ENCODE results near the gene CELF4.

CELF4 gene

GRCh38 chr18:37266290-37266689 lies 299.3 kb downstream of the CELF4 start:
- DNase-seq = no peak

DNA sequence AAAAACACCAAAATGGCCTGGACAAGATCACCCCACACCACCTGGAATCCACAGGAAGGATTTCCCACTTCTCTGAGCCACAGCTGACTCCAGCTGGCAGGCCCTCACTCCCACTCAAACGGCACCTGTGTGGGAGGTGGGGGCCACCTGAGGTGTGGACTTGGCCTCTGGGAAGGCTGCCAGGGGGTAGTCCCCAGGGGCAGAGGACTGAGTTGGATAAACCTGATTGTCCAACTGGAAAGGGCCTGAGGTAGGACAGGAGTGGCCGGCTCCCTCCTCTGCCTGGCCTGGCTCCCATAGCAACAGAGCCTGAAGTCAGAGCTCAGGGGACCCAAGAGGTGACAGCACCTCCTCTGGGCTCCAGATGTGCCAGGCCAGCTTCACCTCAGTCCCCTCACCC lies 300.2 kb downstream of the CELF4 start:
- no peak for DNase-seq

- DNase-seq = no peak
Observed at GRCh38 chr18:37264956-37265355, 300.6 kb downstream of the CELF4 start.

DNA sequence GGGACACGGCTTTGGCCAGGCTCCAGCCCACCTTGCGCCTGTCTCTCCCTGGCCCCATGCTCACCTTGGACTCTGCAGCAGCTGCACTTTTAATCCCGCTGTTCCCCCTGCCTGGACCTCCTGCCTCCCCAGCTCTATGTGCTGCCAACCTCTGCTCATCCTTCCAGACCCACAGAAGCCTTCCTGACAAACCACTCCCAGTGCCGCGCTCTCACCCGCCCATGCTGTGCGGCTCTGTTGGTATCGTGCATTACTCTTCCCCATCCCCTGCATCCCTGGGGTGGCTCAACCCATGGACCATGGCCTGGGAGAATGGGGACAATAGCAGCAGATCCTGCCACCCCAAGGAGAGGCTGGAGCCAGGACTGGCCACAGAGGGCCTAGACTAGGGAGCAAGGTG lies 303.6 kb downstream of the CELF4 start:
- no peak for DNase-seq

GRCh38 chr18:37261246-37261840 lies 304.3 kb downstream of the CELF4 start:
- peak in 2 of 58 donors; percentile 20 to 27 for DNase-seq

- no peak for DNase-seq
Observed at GRCh38 chr18:37260367-37261093, 305.1 kb downstream of the CELF4 start.

DNA sequence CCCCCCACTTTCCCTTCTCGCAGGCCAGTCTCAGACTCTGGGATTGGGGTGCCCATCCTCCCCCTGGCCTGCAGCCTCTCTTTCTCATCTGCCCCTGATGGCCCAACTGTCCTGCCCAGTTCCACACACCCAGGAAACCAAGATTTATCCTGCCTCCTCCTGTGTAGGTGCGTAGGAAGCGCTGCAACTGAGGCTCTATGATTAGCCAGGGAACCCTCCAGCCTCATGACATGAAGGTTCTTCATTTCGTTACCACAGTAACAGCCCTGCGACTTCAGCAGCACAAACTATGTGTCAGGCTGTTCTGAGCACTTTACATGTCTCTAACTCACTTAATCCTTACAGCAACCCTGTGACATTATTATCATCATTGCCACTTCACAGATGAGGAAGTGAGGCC lies 305.9 kb downstream of the CELF4 start:
- DNase-seq = peak in 8 of 58 donors; percentile 13 to 49 (median 26)

- DNase-seq = no peak
Observed at GRCh38 chr18:37258819-37259218, 306.8 kb downstream of the CELF4 start.

- no peak for DNase-seq
Observed at GRCh38 chr18:37258131-37258530, 307.5 kb downstream of the CELF4 start.

- no peak for DNase-seq
Observed at GRCh38 chr18:37254973-37255372, 310.6 kb downstream of the CELF4 start.

DNA sequence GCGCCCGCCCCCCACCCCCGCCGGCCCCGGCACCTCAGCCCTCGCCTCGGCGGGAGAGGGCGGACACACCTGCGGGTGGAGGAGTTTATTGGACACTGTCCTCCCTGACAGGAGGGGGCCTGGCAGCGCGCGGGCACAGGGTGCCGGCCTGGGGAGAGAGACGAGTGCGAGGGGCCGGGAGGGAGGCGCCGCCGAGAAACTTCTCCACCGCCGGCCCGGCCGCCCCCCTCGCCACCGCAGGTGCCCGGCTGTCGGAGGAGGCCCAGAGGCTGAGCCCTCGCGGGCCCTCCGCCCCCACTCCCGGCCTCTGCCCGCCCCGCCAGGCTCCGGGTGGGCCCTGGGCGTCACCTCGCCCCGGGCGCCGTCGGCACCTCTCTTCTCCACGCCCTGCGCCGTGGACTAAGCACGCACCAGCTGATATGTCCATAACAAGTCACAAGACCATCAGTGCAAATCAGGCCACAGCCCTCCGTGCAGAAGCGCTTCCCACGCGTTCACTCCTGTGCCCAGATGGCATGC lies 311.3 kb downstream of the CELF4 start:
- DNase-seq = no peak

DNA sequence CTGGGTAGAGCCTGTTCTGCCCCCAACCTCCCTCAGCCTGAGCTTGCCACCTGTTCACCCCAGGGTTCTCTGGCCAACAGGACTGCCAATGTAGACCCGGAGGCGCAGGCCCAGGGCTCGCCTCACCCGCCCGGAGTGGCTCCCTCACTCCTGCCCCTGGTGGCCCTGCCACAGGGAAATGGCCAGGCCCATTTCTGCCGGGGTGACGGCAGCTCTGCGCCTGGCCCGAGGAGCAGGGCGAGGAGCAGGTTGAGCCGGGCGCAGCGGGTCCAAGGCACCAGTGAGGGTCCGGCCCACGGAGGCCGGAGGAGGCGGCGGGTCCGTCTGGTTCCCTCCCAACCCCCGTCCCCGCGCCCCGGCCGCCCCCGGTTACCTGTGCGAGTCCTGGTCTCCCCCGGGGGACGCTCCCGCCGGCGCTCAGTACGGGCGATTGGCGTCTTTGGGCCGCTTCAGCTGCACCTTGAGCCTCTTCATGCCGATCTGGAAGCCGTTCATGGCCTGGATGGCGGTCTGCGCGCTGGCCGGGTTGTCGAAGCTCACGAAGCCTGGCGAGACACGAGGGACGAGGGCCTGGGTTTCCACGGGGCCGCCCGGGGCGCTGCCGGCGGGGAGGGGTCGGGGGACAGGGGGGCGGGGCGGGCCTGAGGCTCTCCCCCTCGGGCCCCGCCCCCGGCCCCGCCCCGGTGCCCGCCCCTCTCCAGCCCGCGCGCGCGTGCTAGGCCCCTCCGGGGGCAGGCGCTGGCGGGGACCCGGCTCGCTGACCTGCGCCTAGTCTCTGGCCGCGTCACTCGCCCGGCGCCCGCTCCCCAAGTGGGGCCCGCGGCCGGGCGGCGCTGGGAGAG lies 312.0 kb downstream of the CELF4 start:
- DNase-seq = peak in 1 of 58 donors; percentile 19

DNA sequence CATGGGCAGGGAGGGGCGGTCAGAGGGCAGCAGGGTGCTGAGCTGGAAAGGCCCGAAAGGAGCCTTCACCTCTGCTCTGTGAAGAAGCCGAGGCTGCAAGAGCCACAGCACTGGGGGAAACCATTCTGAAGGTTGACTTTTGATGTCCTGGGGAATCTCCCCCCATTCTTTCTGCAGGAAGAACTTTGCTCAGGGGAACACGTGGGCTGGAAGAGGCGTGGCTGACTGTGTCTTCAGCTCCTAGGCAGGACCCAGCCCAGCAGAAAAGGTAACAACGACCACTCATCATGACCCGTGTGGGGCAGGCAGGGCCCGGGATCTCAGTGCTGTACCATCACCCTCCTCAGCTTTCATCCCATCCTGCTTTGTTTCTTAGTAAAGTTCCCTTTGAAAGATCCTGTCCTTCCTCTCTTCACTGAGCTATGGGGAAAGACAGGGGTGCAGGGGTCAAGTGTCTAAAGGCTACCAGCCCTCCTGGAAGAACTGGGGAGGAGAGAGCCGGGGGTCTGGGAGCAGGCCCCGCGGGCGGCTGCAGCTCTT lies 312.7 kb downstream of the CELF4 start:
- DNase-seq = no peak

GRCh38 chr18:37252342-37252741 lies 313.3 kb downstream of the CELF4 start:
- DNase-seq = no peak

- peak in 3 of 58 donors; percentile 18 to 45 (median 20) for DNase-seq
Observed at GRCh38 chr18:37251679-37252078, 313.9 kb downstream of the CELF4 start.

GRCh38 chr18:37249895-37250618 lies 315.5 kb downstream of the CELF4 start:
- DNase-seq = no peak

GRCh38 chr18:37249171-37249886 lies 316.3 kb downstream of the CELF4 start:
- DNase-seq = no peak

GRCh38 chr18:37248281-37248680 lies 317.3 kb downstream of the CELF4 start:
- DNase-seq = no peak

DNA sequence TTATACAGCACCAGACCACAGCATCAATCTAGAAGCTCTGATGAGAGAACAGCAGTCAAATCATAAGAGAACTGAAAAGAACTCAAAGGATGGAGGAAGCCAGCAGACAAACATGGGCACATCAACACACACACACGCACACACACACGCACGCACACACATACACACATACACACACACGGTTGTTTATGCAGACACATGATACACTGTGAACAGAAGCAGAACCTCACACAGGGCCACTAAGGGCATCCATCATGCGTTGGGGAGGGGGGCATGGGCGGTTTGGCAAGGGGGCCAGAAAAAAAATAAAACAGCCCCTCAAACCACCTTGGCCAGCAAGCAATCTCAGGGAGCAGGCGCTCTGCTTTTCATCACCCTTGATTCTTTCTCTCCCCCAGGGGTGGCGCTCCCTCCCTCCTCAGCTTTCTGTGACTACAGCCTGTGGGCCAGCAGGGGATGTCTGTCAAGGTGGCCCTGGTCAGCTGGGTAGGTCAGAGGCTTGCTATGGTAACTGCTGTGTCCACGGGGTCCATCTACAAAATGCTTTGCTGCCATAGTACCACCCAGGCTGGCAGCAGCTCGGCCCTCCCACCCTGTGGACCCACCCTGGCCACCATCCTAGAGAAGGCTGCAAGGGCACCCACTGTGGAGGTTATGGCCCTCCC lies 318.0 kb downstream of the CELF4 start:
- no peak for DNase-seq
